HG02840 (cell line): ENCODE measurements around the gene CCDC74B.
"Not testable (repeated sequence)": the region's sequence is repeated elsewhere in the genome, so short reads cannot be mapped to it uniquely, and the experiment has no call there.

Experiments
- ATAC-seq: cut with Tn5 transposase; IDR thresholded peaks from one replicate; pipeline ENCODE4 v1.9.1; 2021; ENCODE audit warnings: mild to moderate bottlenecking, moderate library complexity, moderate number of reproducible peaks; ENCODE audit not compliant: unreplicated experiment, low FRiP score

The CCDC74B gene

DNA sequence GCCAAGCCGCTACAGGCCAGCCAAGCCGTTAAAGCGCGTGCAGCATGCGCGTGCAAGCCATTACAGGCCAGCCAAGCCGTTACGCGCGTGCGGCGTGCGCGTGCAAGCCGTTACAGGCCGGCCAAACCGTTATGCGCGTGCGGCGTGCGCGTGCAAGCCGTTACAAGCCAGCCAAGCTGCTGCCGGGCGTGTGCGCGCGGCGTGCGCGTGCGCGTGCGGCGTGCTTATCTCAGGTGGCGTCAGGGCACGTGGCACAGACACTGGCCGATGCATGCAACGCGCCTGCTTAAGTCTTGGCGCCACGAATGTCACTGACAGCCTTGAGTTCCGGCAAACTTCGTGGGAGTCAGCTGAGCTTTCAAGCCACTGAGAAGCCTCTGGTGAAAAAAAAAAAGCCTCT lies 24.0 kb downstream of the CCDC74B start:
- ATAC-seq = not testable (repeated sequence)

DNA sequence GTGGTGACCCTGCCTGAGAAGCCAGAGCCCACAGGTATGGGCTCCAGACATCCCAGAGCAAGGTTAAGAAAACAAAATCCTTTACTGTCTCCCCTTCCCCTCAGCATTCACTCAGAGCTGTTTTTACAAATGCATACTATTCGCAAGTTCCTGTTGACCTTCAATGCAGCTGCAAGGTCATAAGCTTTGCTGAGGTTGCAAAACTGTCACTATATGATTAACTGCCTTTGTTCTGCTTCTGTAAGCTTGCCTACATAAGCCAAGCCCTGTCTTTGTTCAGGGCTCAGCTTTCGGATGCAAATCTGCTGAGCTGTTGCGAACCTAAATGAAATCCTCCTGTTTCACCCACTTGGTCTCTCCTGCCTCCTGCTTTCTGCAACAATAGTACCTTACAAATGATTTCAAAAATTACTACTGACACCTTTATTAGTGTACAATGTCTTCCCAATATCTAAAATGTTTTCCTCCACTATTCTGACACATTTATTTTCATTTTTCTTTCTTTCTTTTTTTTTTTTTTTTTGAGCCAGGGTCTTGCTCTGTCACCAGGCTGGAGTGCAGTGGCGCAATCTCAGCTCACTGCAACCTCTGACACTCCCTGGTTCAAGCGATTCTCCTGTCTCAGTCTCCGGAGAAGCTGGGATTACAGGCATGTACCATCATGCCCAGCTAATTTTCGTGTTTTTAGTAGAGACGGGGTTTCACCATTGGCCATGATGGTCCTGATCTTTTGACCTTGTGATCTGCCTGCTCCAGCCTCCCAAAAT lies 42.1 kb downstream of the CCDC74B start:
- ATAC-seq = not testable (repeated sequence)
